ENCODE measurements around the gene IVD. TPM values are rescaled to one million over a fixed set of nuclear protein-coding genes. Genes with fewer than 3 reads are reported as not detected.

Gene IVD
- polyA plus RNA-seq, 6 donors from 2014 or later: 15.6 to 36.3 (median 22.2) TPM

DNA sequence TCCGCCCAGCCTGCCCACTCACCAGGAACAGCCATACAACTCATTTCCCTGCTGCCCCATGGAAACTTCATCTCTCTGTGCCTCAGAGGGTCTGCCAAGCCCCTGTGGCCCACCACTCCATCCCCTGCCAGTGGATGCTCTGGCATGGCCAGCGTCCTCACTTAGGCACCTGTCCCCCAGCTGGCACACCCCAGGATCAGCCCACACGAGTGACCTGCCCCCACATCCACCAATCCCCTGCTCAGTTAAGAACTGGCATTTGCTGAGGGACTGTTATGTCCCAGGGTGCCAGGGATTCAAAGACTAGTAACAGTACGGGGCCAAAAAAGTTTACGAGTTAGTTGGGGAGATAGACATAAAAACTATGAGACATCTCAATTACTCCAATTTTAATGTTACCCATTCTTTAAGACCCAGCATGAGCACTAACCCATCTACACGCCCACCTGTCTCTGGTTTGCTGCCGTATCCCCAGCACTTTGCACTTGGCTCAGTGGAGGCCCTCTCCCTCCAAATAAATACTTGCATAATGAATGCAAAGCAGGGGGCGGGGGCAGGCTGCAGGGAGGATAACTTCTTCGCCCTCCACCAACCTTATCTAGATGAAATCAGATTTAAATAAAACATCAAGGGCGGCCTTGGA is 23.6 kb downstream of the IVD start:
- H3K27me3 Mint-ChIP-seq: no peaks in the 10 kb centered on the region
- H3K27ac Mint-ChIP-seq: peak overlapping the region in 1 of 6 donors; percentile 74
- peaks cover 0 to 7% of the 10 kb centered on the region in 2 donors for H3K36me3 Mint-ChIP-seq

DNA sequence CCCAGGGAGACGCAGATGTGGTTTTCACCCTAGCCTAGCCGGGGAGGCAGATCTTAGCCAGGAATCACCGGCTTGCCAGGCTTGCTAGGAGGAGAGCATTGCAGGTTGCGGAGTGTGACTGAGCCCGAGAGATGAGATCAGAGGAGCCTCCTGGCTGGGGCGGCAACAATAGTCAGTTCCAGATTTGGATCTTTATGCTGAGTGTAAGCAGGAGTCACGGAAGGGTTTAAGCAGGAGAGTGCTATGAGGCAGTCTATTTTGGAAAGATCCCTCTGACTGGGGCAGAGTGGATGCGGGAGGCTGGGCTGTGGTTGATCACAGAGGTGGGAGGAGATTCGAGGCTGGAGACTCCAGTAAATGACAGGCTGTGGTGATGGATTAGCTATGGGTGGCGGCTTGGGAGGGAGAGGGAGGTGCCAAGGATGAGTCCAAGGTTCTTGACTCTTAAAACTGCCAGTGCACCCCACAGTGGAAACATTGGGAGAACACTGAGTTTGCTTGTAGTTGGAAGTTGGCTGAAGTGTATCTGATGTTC is 24.7 kb downstream of the IVD start:
- Mint-ChIP-seq H3K36me3 (peaks cover 0 to 7% of the 10 kb centered on the region in 2 donors), H3K27ac (peak overlapping the region in 1 of 6 donors; percentile 79), H3K4me1 (peaks cover 0 to 3% (median 0%) of the 10 kb centered on the region in 3 donors), H3K4me3 (no peak overlapping the region), H3K9me3 (peaks cover 0 to 2% (median 0%) of the 10 kb centered on the region in 7 donors), H3K27me3 (peaks cover 1 to 6% (median 4%) of the 10 kb centered on the region in 3 donors)
- no peak for ATAC-seq (ENCODE audit: low read depth in 2 of 2)
- DNase-seq: no peak

More for the DNA sequence above, 23.6 kb downstream of the IVD start:
- Mint-ChIP-seq H3K4me3 (no peak overlapping the region), H3K9me3 (no peaks in the 10 kb centered on the region), H3K4me1 (no peaks in the 10 kb centered on the region)
- ATAC-seq (ENCODE audit: low read depth in 2 of 2) (no peak), DNase-seq (no peak)

DNA sequence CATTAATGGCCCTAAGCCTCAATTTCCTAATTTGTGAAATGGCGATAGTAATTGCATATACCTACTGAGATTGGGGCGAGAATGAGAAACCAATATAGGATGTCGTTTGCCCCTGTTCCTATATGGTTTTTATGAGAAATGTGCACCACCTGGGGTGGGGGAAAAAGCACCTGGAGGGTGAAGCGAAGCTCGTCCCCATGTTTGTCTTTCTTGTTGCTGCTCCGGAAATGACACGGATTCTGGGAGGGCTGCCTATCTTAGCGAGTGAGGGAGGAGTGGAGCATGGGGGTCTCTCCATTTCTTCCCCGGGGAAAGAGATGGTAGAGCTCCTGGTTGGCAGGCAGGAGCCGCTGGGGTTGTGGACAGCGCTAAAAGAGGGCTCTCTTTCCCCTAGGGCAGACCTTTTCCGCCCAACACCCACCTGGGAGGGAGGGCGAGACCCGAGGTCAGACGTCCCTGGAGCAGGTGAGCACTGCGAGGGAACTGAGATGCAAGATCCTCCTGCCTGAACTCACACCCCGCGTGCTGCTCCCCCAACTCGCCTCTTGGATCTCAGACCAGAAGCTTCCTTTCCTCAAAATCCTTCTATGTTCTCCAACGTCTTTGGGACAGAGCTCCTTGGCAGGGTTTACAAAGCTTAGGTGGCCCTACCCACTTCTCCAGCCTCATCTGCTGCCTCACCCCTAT is 29.6 kb downstream of the IVD start:
- Mint-ChIP-seq H3K27ac (no peak overlapping the region), H3K4me3 (peak overlapping the region; percentile 13 to 72 (median 62)), H3K4me1 (peaks cover 32 to 39% (median 36%) of the 10 kb centered on the region in 3 donors), H3K36me3 (no peaks in the 10 kb centered on the region), H3K9me3 (peaks cover 0 to 3% (median 0%) of the 10 kb centered on the region in 7 donors), H3K27me3 (peaks cover 23 to 52% (median 37%) of the 10 kb centered on the region in 3 donors)
- ATAC-seq (ENCODE audit: low read depth in 2 of 2): no peak
- no peak for DNase-seq

DNA sequence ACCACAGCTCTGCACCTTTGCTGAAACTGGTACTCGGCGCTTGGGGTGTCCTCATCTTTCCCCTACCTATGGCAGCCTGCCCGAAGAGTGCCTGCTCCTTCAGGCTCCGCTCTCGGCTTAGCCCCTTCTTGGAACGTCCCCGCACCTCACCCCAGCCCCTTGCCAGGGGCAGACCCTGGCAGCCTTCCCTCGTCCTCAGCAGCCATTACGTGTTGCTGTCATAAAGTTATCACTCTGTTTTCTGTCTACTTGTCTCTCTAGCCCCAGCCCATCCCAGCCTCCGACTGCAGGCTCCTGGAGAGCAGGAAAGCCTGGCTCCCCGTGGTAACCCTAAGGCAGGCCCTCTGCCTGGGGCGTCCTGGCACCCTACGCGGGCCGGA is 30.1 kb downstream of the IVD start:
- Mint-ChIP-seq H3K4me3 (peak overlapping the region in 7 of 8 donors; percentile 13 to 72 (median 64)), H3K27ac (no peak overlapping the region), H3K36me3 (no peaks in the 10 kb centered on the region), H3K9me3 (peaks cover 0 to 3% (median 0%) of the 10 kb centered on the region in 7 donors), H3K27me3 (peaks cover 23 to 52% (median 37%) of the 10 kb centered on the region in 3 donors), H3K4me1 (peaks cover 34 to 40% (median 37%) of the 10 kb centered on the region in 3 donors)
- DNase-seq: no peak
- ATAC-seq (ENCODE audit: low read depth in 2 of 2): no peak

DNA sequence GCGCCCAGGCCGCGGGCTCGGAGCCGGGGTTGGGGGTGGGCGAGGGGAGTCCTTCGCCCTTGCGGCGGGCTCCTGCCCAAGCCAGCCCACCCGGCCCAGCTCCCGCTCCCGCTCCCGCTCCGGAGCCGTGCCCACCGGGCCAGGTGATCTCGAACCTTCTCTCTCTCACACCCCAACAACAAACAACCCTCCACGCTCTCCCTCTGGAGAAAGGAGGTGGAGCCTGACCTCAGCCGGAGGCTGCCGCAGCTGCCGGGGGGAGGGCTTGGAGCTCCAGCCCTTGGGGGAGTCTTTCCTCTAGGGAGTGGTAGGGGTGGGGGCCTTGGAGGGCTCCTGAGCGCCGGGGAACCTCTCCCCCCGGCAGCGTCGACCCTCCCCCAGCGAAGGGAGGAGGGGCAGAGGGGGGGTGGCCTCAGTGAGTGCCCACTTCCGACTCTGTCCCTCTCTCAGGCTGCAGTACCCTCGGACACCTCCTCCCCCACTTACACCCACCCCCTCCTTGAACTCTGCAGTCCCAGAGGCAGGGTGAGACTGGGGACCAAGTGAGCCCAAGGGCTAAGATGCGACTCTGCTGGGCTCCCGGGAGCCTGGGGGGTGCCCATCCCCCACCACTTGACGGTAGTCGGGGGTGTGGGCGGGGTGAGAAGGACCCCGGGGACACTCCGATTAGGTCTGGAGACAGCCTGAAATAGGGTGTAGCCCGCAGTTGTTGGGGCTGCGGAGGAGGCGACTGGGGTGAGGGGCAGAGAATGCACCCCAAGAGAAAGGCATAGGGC is 30.7 kb downstream of the IVD start:
- no peak overlapping the region for H3K27ac Mint-ChIP-seq
- H3K36me3 Mint-ChIP-seq: no peaks in the 10 kb centered on the region
- peaks cover 35 to 40% (median 37%) of the 10 kb centered on the region in 3 donors for H3K4me1 Mint-ChIP-seq
- H3K27me3 Mint-ChIP-seq: peaks cover 23 to 52% (median 37%) of the 10 kb centered on the region in 3 donors
- no peak for DNase-seq
- no peak for ATAC-seq (ENCODE audit: low read depth in 2 of 2)
- H3K4me3 Mint-ChIP-seq: peak overlapping the region; percentile 61 to 87 (median 76)
- peaks cover 0 to 3% (median 0%) of the 10 kb centered on the region in 7 donors for H3K9me3 Mint-ChIP-seq

DNA sequence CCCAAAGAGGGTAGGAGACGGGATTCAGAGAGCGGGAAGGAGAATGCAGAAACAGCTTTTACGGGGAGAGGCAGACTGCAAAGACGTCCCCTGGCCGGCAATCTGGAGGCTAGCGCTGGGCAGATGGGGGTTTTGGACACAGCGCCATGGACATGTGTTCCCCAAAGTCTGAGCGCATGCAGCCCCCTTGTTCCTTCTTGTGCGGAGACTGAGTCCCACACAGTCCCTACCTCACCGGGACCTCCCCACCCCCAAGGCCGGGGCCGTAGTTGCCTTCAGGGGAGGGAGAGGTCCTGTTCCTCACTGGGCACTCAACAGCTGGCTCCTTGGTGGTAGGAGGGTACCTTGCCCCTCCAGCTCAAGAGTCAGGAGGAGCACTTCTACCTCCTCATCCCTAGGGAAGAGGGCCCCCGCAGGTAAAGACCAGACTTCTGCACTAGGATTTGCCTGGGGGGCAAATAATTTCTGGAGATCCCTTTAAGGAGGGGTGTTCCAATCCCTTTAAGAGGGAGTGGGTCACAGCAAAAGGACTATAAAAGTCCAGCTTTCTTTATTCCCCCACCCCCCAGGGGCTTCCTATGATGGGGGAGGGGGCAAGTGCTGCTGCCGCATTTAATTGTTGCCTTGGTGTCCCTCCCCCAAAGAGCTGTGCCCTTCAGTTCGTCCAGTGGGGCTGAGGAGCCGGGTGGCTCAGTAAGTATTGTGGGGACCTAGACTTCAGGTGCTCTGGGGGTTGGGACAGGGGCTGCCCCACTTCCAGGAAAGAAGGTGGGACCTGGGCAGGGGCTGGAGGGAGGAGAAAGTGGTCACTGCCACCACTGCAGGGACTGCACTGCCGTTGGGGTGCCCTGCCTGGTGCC is 31.5 kb downstream of the IVD start:
- ATAC-seq (ENCODE audit: low read depth in 2 of 2) (no peak), DNase-seq (no peak)
- Mint-ChIP-seq H3K4me3 (peak overlapping the region; percentile 42 to 87 (median 68)), H3K36me3 (no peaks in the 10 kb centered on the region), H3K27ac (peak overlapping the region in 1 of 6 donors; percentile 70), H3K27me3 (peaks cover 23 to 52% (median 37%) of the 10 kb centered on the region in 3 donors), H3K4me1 (peaks cover 35 to 40% (median 37%) of the 10 kb centered on the region in 3 donors), H3K9me3 (peaks cover 0 to 3% (median 0%) of the 10 kb centered on the region in 7 donors)

DNA sequence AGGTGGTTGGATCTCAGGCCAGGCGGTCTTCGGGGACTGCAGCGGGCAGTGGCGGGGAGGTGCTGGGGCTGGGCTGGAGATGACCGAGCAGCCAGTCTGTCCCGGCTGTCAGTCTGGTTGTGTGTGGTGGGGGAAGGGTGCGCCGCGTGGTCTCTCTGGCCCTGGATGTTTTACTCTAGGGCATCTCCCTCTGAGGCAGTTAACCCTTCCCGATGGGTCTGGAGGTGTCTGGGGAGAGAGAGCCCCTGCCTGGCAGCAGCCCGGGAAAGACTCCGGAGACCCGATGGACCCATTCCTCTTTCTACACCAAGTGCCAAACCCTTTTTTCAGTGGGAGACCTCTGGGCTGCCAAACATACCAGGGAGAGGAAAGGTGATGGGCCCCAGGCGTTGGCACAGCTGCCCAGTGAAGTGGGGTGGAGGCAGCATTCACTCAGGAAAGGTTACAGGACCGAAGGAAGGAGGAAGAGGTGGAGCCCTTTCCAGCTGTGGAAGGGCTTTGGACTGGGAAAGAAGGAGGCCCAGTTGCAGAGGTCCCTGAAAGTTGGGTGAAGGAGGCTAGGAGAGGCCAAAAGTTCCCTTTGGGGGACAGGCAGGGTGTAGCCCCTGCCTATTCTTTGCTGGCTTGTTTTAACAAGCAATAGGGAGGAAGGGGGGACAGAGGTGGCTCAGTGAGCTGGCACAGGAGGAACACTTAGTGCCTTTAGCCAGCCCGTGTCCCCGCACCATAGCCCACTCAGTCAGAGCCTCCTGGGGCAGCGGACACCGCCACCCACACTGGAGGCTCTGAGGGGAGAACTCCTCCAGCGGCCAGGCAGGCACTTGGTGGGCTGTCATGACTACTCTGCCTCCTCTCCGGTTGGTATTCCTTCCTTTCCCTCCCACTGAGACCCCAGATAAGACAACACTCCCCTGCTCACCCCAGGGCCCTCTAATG is 32.4 kb downstream of the IVD start:
- Mint-ChIP-seq H3K27me3 (peaks cover 23 to 52% (median 37%) of the 10 kb centered on the region in 3 donors), H3K4me3 (peak overlapping the region in 6 of 8 donors; percentile 36 to 87 (median 76)), H3K36me3 (no peaks in the 10 kb centered on the region), H3K9me3 (peaks cover 0 to 3% (median 0%) of the 10 kb centered on the region in 7 donors), H3K27ac (peak overlapping the region in 3 of 6 donors; percentile 15 to 50 (median 28)), H3K4me1 (peaks cover 43 to 48% (median 46%) of the 10 kb centered on the region in 3 donors)
- no peak for ATAC-seq (ENCODE audit: low read depth in 2 of 2)
- no peak for DNase-seq

DNA sequence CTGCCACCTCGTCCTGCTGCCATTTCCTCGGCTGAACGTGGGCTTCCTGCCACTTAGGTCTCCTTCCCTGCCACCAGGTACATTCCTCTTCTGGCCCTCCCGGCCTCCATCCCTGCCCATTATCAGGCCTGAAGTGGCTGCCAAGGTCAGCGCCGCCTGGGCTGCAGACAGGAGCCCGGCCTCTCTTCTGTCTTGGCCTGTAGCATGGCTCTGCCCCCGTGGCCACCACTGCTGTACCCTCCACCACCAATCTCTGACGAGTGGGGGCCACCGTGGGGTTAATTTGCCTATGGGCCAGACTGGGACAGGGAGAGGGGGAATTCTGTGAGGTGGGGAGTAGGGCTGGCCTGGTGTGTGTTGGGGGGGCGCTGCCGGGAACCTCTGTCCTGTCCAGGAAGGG is 33.1 kb downstream of the IVD start:
- peaks cover 0 to 3% (median 0%) of the 10 kb centered on the region in 7 donors for H3K9me3 Mint-ChIP-seq
- no peak for ATAC-seq (ENCODE audit: low read depth in 2 of 2)
- H3K27me3 Mint-ChIP-seq: peaks cover 23 to 52% (median 37%) of the 10 kb centered on the region in 3 donors
- H3K4me3 Mint-ChIP-seq: peak overlapping the region in 6 of 8 donors; percentile 10 to 95 (median 83)
- DNase-seq: no peak
- H3K36me3 Mint-ChIP-seq: no peaks in the 10 kb centered on the region
- peaks cover 49 to 55% (median 53%) of the 10 kb centered on the region in 3 donors for H3K4me1 Mint-ChIP-seq
- no peak overlapping the region for H3K27ac Mint-ChIP-seq

DNA sequence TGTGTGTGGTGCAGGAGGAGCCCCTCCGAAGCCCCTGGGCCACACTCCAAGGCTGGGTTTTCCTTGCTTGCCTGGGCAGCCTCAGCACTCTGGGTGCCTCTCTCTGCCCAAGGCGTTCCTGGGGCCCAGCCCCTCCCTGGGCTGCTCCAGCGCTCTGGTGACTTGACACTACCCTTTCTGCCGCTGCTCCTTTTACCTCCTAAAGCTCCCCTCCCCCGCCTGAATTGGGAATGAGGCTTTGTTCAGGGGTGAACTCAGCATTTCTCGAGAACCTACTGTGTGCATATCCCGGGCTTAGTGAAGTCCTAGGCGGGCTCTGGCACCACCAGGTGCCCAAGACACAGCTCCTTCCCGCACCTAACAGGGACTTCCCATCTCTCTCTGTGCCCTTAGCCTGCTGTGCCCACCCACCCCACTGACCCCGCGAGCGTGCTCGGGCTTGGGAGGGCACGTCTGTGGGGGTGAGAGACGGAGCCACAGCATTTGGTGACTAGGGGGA is 33.9 kb downstream of the IVD start:
- DNase-seq: no peak
- H3K27ac Mint-ChIP-seq: peak overlapping the region in 3 of 6 donors; percentile 68 to 90 (median 74)
- peaks cover 0 to 1% (median 0%) of the 10 kb centered on the region in 7 donors for H3K9me3 Mint-ChIP-seq
- H3K27me3 Mint-ChIP-seq: peaks cover 23 to 52% (median 37%) of the 10 kb centered on the region in 3 donors
- H3K36me3 Mint-ChIP-seq: no peaks in the 10 kb centered on the region
- no peak for ATAC-seq (ENCODE audit: low read depth in 2 of 2)
- peak overlapping the region; percentile 85 to 95 (median 90) for H3K4me3 Mint-ChIP-seq
- peaks cover 56 to 62% (median 61%) of the 10 kb centered on the region in 3 donors for H3K4me1 Mint-ChIP-seq

DNA sequence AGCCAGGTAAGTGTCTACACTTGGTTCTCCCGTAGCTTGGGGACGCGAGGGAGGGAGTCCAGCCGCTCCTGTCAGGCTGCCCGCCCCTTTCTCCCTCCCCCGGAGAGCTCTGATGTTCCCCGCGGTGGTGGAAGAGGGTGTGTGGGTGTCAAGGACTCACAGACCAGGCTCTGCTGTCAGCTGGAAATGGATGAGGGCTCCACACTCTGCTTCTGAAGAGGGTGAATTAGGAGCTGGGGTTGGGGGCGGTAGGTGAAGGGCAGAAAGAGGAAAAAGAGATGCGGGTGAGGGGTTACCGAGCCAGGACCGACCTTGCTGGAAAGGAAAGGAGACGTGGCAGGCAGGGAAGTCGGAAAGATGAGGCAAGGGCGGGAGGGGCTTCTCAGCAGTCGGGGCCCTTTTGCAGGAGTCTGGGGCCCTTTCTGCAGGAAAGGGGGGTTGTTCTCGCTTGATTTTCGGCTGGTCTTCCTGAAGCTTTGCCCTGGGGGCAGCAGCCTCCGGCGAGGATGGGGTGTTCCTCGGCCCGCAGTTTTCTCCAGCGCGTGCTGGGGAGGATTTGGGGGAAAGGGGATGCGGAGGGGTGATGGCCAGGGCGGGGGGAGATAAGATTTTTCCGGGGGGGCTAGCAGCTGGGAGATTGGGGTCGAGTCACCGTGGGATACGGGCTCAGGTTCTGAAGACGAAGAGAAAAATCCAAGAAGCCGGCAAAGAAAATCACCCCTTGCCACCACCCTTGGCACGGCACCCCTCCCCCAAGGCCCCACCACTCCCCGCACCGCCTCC is 34.6 kb downstream of the IVD start:
- peak overlapping the region; percentile 85 to 95 (median 90) for H3K4me3 Mint-ChIP-seq
- DNase-seq: peak; percentile 26
- ATAC-seq (ENCODE audit: low read depth in 2 of 2): no peak
- peaks cover 17 to 48% (median 37%) of the 10 kb centered on the region in 3 donors for H3K27me3 Mint-ChIP-seq
- peaks cover 0 to 1% (median 0%) of the 10 kb centered on the region in 7 donors for H3K9me3 Mint-ChIP-seq
- peak overlapping the region in 5 of 6 donors; percentile 31 to 90 (median 68) for H3K27ac Mint-ChIP-seq
- peaks cover 60 to 67% (median 65%) of the 10 kb centered on the region in 3 donors for H3K4me1 Mint-ChIP-seq
- H3K36me3 Mint-ChIP-seq: no peaks in the 10 kb centered on the region

Data from naive B cell (primary cell).